ENCODE results near the gene PSKH1. TPM values are rescaled to one million over a fixed set of nuclear protein-coding genes. Genes with fewer than 3 reads are reported as not detected.

The PSKH1 gene
- total RNA-seq, 1 experiment from 2014 or later, result 21.7 TPM

- Mint-ChIP-seq H3K36me3 (ENCODE audit: insufficient read depth, unreplicated experiment) (peaks cover 53% of the 10 kb centered on the region), H3K4me1 (ENCODE audit: insufficient read depth, unreplicated experiment) (no peaks in the 10 kb centered on the region), H3K27ac (ENCODE audit: low read depth, unreplicated experiment) (no peak overlapping the region), H3K9me3 (ENCODE audit: unreplicated experiment) (no peaks in the 10 kb centered on the region), H3K27me3 (ENCODE audit: insufficient read depth, unreplicated experiment) (no peaks in the 10 kb centered on the region), H3K4me3 (ENCODE audit: unreplicated experiment) (no peak overlapping the region)
- no peak for TF ChIP-seq CTCF (IDR thresholded peaks at IDR 0.05; ENCODE audit: unreplicated experiment)
- intact Hi-C loops (cut with micrococcal nuclease), result no loop called here
- CTCF ChIA-PET, result interaction anchor here (1.2 to 2.6 kb wide), 3 partner anchors 12 to 91 kb away, joined by 4 to 10 read pairs (median 6); partner anchors contain the start of gene NRN1L
- POLR2A ChIA-PET, result interaction anchor here (0.5 to 1.4 kb wide), 5 partner anchors 14 to 140 kb away, joined by 3 read pairs; partner anchors contain the start of gene PSKH1
- no TSS peak for BruUV-seq (replicated peaks)
- DNase-seq (ENCODE audit: unreplicated experiment), result no peak
Observed at GRCh38 chr16:67907397-67908180, 14.5 kb downstream of the PSKH1 start.

- no peaks in the 10 kb centered on the region for H3K9me3 Mint-ChIP-seq (ENCODE audit: unreplicated experiment)
- intact Hi-C loops (cut with micrococcal nuclease), result no loop called here
- BruUV-seq (replicated peaks), result TSS peak; percentile 42
- ChIA-PET CTCF (interaction anchor here (1.9 to 2.6 kb wide), 2 partner anchors 25 to 93 kb away, joined by 6 to 10 read pairs; partner anchors contain the start of gene NRN1L), POLR2A (interaction anchor here (1.4 kb wide), 1 partner anchor 26 kb away, joined by 3 read pairs; no protein-coding TSS in a partner anchor)
- no peak overlapping the region for H3K4me3 Mint-ChIP-seq (ENCODE audit: unreplicated experiment)
- DNase-seq (ENCODE audit: unreplicated experiment), result no peak
- H3K36me3 Mint-ChIP-seq (ENCODE audit: insufficient read depth, unreplicated experiment), result peaks cover 44% of the 10 kb centered on the region
- no peak for TF ChIP-seq CTCF (IDR thresholded peaks at IDR 0.05; ENCODE audit: unreplicated experiment)
- no peaks in the 10 kb centered on the region for H3K27me3 Mint-ChIP-seq (ENCODE audit: insufficient read depth, unreplicated experiment)
- no peak overlapping the region for H3K27ac Mint-ChIP-seq (ENCODE audit: low read depth, unreplicated experiment)
- no peaks in the 10 kb centered on the region for H3K4me1 Mint-ChIP-seq (ENCODE audit: insufficient read depth, unreplicated experiment)
Observed at GRCh38 chr16:67909056-67909742, 16.1 kb downstream of the PSKH1 start.

- intact Hi-C loops (cut with micrococcal nuclease), result no loop called here
- ChIA-PET CTCF (interaction anchor here (1.3 to 2.6 kb wide), 3 partner anchors 26 to 238 kb away, joined by 3 to 10 read pairs (median 3); partner anchors contain the start of gene NRN1L), POLR2A (interaction anchor here (0.6 kb wide), 1 partner anchor 11 kb away, joined by 3 read pairs; no protein-coding TSS in a partner anchor)
- TF ChIP-seq CTCF (IDR thresholded peaks at IDR 0.05; ENCODE audit: unreplicated experiment), result no peak
- Mint-ChIP-seq H3K9me3 (ENCODE audit: unreplicated experiment) (no peaks in the 10 kb centered on the region), H3K4me3 (ENCODE audit: unreplicated experiment) (no peak overlapping the region), H3K27ac (ENCODE audit: low read depth, unreplicated experiment) (no peak overlapping the region), H3K27me3 (ENCODE audit: insufficient read depth, unreplicated experiment) (no peaks in the 10 kb centered on the region), H3K36me3 (ENCODE audit: insufficient read depth, unreplicated experiment) (peaks cover 44% of the 10 kb centered on the region), H3K4me1 (ENCODE audit: insufficient read depth, unreplicated experiment) (no peaks in the 10 kb centered on the region)
- DNase-seq (ENCODE audit: unreplicated experiment), result peak; percentile 39
- BruUV-seq (replicated peaks), result no TSS peak
Observed at GRCh38 chr16:67910158-67910557, 17.1 kb downstream of the PSKH1 start.
